SHP77 (cell line): Measurements from ENCODE around the gene SDK2.
A peak's percentile ranks its signal among the peaks of the same experiment; 100 is the strongest.

ENCODE experiments used
- DNase-seq, 2 experiments: peaks; one replicate each; lab custom pipeline; 2025; lab: John Stamatoyannopoulos, UW

SDK2 gene

DNA sequence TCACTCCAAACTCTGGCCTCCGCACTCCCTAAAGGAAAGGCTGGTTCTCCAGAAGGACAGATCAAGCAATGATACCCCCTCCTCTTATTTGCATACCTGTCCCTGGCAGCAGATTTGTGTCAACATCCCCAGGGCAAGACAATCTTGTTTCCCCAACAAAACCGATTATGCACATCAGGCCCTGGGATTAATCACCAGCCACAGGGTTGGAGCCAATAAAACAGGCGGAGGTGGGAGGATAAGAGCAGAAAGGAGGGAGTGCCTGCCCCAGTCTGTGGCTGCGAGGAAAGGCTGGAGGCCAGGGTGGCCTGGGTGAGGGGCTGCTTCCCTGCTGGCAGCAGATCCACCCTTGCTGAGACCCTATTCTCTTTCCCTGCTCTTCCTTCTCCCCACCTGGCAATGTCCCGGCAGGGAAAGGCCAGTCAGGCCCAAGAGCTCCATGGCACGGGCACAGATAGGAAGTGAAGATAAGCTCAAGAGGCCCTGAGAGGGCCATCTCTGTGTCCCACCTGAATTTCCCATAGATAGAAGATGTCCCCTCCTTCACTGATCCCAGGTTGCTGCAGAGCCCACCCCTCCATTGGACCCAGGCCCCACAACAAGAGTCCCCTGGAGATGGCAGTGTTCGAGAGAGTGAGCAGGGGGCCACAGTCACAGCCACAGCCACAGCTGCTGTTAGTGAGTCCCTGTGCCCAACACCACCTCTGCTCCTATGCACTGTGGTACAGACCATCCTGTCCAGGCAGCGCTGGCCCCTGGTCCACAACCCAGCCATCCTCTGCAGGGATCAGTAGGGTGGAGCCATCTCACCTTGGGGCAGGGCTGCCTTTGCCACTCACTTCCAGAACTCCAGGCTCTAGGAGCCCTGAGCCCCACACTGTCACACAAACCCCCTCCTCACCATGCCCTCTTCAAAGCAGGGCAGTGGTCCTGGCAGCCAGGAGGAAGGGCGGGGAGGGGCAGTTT lies 137.5 kb downstream of the SDK2 start:
- DNase-seq: no peak

DNA sequence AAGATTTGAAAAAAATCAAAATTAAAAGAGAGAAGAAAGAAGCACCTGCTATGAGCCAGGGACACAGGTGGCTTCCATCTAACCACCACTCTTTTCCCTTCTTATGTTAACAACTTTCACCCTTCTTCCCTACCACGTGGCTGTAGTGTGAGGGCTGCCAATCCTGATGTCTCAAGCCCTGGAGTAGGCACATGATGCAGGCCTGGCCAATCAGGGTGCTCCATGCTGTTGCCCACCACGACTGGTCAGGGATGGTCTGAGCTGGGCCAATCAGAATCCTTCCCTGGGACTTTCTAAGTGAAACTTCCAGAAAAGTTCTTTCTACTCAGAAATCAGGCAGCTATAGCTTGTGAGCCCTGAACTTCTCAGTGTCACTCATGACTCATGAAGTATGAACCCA lies 140.7 kb downstream of the SDK2 start:
- DNase-seq: no peak

DNA sequence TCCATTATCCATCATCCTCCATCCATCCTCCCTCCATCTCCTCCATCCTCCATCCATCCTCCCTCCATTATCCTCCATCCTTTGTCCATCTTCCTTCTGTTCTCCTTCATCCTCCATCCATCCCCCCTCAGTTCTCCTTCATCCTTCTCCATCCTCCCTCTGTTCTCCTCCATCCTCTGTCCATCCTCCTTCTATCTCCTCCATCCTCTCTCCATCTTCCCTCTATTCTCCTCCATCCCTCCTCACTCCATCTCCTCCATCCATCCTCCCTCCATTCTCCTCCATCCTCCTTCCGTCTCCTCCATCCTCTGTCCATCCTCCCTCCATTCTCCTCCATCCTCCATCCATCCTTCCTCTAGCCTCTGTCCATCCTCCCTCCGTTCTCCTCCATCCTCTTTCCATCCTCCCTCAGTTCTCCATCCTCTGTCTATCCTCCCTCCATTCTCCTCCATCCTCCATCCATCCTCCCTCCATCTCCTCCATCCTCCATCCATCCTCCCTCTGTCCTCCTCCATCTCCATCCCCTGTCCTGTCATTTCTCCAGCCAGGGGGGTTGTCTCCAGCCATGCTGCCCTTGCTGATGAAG lies 143.7 kb downstream of the SDK2 start:
- no peak for DNase-seq

DNA sequence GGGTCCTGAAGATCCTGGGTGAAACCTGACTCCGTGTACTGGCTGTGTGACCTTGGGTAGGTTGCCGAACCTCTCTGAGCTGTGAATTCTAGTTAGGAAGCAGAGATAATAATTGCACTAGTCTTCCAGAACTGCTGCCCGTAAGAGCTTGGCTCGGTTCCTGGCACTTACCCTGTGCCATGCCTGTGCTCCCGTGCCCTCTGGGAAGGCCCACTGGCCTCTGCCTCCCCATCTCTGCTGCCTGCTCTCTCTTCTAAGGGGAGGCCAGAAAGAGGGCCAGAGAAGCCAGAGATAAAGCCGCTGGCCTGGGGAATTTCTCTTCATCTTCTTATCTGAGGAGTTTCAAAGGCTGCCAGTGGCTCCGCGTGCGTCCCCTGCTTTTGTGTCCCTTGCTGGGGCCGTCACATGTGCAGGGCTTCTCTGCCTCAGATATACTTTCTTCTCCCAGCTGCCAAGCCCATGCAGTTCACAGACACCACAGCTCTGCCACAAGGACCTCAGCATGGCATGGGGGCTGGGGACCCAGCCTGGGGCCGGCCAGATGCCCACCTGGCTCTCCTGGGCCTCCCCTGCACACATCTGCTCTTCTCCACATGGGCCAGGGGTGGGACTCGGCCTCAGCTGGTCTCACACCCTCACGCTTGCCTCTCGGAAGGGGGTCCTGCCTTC lies 145.2 kb downstream of the SDK2 start:
- no peak for DNase-seq

DNA sequence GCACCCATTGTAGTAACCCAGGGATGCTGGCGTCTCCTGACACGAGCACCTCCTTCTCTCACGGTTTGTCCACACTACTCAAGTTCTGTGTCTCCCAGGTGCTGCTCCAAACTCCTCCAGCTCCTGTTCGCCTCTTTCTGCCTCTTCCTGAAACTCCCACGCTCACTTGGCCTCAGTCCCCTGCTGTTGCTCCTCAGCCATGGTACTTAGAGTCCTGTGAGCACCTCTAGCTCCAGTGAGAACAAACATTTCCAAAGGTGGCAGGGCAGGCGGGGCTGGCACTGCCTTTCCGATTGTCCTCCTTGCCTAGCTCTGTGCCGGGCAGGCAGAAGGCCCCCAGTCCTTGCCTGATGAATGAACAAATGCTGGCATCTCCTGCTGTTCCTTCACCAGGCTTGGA lies 146.1 kb downstream of the SDK2 start:
- DNase-seq: no peak

DNA sequence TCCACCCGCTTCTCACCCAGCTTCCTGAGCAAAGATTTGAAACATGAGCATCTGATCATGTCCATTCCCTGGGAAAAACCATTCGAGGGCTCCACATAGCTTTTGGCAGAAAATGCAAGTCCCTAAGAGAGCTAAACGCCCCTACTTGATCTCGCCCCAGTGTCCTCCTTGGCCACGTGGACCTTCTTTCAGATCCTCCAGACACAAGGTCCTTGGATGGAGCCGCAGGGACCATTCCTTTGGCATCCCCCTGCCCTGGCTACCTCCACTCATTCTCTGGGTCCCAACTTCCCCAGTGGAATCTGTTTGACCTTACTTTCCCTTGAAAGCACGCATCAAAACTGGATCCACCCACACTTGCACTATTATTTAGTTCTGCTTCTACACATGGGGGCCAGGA lies 146.5 kb downstream of the SDK2 start:
- DNase-seq: no peak

DNA sequence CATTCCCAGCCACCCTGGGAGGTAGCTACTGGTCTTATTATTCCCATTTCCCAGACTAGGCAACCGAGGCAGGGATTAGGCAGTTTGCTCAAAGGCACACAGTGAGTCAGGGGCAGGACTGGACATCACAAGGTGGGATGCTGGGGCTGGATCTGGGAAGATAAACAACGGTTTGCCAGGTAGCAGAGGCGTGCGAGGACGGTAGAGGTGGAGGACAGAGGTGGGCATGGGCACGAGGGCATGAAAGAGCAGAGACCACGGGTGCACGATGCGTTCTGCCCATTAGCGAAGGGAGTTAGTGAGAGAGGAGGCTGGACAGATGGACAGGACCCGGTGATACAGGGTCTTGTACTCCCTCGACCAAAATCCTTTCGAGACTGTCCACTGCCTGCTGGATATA lies 148.0 kb downstream of the SDK2 start:
- no peak for DNase-seq

DNA sequence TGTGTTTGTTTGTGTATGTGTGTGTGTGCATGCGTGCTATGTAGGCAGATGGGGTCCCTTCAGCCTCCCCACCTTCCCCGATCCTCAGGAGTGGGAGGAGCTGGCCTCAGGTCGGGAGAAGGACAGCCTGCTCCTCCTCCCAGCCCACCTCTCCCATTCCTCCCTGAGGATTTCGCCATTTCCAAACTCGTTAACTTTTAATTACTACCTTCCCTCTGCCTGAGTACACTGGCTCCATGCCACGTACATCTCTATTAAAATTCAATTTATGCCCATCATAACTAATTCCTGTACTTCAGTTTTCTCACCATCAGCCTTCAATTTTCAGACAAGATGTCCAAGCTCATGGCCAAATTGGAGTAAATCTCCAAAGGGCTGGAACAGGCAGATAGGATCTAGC lies 148.6 kb downstream of the SDK2 start:
- DNase-seq: no peak

DNA sequence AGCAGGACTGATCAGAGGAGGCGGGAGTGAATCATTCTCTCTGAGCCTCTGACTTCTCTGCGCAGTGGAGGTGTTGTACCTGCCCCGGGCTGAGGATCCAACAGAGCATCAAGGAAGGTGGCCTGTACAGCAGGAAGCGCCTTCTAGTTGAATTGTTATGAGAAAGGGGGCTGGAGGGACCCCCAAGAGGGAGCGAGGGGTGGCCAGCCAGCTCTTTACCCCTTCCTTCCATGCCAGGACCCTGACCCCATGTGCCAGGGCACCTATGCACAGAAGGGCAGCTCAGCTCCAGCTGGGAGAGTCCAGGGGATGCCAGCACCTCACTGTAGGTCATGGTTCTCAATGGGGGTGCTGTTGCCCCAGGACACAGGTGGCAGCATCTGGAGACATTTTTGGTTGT lies 149.3 kb downstream of the SDK2 start:
- no peak for DNase-seq

DNA sequence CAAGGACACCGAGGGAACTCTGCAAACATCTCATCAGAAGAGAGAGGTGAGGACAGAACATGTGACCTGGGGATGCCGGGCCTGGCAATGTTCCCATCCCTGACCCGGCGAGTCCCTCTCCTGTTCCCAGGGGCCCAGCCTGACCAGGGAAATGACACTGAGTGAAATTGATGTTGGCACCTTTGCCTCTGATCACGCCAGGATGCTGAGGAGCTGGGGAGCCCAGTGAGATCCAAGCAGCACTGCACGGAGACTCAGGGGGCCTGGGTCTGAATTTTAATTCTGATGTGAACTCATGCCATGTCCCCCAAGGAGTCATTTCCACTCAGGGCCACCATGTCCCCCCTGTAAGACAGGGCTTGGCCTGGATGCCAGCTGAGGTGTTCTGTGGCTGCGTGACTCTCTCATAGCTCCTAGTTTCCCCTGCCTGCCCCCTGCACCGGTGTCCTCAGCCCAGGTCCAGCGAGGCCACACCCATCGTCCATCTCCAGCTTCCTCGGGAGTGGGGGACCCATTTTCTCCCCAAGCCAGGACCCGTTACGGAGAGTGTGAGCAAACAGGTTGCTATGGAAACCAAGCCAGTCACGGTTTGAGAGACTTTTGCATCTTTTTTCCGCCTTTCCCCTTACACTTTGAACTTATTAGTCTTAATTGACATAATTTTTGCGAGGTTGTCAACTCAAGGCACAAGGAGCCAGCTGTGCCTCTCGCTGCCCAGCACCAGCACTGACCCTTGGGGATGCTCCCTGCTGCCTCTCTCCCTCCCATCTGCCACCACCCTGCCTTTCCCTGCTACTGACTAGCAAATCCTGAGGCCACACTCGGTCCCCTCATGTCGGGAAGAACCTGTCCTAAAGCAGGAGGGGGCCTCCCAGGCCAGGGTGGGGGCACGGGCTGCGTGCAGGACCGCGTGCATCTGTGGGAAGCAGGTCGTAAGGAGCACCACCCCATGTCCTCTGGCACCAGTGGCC lies 150.0 kb downstream of the SDK2 start:
- DNase-seq: no peak

DNA sequence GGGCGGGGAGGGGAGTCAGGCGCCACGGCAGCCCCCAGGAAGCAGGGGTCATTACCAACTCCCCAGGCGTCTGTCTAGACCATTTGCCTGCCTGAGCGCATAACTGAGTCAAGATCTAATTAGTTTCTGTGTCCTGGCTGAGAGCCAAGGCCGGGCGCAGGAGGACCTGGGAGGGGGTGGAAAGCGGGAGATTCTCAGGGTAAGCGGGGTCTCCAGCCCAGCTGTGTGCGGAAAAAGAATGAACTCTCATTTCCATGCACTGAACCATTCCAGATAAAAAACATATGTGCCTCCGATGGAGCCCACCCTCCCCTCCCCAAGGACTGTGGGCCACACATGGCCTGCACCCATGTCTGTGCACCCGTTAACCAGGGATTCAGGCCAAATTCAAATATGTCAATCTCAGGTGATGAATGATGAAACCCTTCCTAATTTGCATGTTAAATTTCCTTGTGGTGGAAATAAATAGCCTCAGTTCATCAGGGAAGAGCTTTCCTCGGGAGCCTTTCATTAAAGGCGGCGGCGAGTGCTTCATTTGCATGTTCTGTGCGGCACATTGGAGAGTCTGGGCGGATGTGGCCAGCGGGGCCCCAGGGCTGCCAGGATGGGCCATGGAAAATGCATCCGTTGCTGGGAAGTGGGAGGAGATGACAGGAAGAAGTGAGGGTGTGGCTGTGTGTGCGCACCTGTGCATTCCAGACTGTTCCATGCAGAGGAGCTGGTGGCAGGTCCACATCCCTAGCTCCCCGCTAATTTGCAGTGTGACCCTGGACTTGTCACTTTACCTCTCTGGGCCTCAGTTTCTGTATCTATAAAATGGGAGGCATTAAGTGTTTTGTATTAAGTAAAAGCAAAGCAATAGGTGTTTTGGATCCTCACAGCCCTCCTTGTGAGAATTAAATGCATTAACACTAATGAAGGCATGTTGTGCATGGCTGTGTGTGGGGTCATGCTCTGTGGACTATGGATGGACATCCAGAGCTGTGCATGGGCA lies 151.1 kb downstream of the SDK2 start:
- DNase-seq: peak; percentile 35 to 53

DNA sequence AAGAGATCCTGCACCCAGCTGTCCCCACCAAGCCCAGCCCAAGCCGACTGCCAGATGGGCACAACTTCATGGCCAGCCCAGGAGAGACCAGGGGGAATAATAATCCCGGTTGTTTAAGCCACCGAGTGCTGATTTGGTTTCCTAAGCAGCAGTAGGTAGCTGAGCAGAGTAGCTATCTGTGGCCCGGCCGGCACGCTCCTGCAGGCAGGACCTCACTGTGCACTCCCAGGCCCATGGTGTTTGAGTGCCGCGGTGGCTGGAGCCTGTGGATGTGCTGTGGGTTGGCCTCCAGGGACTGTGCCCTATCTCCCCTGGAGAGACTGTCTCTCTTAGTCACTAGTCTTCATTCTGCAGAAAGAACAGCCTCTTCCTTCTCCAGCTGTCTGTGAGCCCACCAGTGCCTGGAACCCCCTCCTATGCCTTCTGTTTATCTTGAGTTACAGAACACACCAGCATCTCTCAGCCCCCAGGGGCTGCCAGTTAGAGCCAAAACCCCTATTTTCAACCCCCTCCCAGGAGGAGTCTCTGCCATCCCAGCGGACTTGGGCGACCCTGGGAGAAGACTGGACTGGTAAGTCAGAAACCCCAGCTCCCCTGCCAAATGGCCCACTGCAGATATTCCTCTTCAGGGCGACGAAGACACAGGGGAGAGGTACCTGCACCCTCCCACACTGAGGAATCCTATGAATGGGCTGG lies 152.0 kb downstream of the SDK2 start:
- no peak for DNase-seq

DNA sequence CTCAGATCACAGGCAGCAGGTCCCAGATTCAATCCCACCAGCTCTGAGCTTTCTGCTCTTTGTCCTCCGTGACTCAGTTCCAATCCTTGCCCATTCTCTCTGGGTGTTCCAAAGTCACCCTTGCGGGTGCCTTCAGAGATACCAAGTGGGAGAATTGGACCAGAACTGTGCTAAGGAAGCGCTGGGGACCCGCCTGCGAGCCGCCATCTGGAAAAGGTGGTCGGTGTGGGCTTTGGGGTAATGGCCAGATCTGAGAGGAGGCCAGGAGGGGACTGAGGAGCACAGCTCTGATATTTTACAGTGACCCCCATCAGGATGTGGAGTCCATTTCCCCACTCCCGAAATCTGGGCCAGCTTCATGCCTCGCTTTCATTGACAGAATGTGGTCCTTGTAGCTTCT lies 152.6 kb downstream of the SDK2 start:
- no peak for DNase-seq

DNA sequence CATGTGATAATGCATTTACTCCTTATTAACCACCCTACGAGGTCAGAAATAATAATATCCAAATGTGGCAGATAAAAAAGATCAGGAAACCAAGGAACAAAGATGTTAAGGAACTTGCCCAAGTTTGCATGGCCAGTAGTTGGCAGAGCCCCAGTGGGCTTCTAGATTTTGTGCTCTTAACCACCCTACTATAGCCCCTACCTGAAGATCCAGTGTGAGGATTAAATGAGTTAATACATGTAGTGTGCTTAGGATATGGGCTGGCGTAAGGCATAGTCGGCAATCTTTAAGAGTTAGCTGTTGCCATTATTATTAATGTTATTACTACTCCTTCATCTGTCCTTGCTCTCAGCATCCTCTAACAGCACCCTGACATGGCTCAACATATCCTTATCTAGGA lies 153.4 kb downstream of the SDK2 start:
- DNase-seq: no peak

DNA sequence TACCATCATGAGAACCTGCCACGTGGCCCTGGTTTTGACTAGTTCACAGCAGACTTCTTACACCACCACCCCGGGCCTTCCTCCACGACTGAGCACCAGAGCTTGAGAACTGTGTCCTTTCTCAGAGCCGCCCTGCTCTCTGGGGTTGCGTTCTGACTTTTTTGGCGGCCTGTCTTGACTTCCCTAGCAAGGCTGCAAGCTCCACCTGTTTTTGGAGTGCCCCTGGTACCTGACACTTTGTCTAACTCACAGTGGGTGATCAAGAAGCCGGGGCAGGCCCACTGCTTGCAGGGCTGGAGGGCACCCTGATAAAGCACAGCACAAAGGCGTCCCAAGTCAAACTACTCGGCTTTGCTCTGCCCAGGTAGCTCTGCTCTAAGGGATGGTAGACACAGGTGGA lies 154.3 kb downstream of the SDK2 start:
- no peak for DNase-seq

DNA sequence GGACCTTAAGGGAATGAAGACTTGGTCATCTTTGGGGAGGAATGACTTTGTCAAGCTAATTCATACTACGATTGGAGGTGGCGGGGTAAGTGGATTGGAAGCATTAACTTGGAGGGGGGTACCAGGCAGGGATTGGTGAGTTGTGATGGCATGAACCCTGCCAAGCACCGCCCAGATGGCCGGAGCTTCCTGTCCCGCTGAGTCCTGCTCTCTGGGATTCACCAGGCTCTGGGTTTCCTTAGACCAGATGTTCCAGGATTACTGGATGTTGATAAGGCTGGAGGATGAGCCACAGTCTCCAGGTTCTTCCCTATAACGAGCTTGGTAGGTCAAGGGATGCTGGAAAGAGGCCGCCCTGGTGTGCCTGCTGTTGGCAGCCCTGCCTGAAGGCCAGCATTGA lies 154.9 kb downstream of the SDK2 start:
- DNase-seq: no peak

DNA sequence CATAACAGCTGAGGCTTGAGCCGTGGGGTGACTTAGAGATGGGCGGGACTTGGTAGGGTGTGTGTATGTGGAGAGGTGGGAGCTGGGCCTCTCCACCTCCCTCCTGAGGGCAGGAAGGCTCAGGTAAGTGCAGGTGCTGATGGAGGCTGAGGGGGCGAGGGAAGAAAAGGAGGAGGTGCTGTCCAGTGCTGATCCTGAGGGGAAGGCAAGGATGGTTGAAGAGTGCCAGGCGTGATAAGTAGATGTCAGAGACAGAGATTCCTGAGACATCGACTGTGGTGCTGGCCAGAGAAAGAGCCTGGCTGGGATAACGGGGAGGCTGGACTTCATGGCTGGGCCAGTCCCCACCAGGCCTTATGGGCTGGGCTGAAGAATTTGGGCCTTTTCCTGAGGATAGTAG lies 159.1 kb downstream of the SDK2 start:
- no peak for DNase-seq

DNA sequence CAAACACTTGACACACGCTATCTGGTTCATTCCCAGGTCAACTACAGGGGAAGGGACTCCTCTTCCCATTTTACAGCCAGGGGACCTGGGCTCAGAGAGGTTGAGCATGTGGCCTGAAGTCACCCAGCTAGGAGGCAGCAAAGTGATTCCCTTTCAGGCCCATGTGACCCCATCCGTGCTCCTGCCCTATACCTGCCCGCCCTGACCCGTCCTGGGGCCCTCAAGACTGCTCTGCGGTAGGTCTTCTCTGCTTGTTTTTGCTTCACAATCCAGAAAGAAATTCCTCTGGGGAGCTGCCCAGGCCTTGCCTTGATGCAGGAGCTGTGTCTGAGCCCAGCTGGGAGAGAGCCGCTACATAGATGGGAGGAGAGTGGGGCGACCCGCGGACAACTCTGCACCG lies 161.4 kb downstream of the SDK2 start:
- no peak for DNase-seq

DNA sequence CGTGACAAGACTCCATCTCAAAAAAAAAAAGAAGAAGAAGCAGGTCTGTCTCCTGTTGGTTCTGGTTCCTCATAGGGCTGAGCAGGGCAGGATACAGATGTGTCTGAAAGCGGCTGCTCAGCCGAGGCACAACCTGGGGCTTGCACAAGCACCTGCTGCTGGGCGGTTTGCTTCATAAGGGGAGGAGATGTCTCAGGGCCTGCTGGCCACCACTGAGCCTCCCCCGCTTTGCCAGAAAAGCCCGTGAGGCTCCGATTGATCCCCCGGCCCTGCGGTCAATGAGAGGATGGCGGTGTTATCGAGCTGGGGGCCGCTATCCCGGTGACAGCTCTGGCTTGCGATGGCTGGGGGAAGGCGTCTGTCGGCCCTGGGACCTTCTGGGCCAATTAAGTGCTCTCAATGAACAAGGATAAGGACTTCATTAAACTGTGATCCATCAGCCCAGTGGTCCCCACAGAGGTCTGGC lies 162.0 kb downstream of the SDK2 start:
- no peak for DNase-seq

DNA sequence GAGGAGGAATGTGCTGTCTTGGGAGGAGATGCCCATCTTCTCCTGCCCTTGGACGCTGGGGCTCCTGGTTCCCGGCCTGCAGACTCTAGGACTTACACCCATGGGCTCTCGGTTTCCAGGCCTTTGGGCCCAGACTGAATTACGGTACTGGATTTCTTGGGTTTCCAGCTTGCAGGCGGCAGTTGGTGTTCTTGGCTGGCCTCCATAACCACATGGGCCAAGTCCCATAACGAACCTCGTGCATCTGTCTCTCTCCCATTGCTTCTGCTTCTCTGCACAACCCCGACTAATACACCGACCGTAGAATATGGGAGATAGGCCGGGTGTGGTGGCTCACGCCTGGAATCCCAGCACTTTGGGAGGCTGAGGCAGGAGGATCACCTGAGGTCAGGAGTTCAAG lies 162.6 kb downstream of the SDK2 start:
- no peak for DNase-seq
